ENCODE data around the gene AARS2. TPM values are rescaled to one million over a fixed set of nuclear protein-coding genes. Genes with fewer than 3 reads are reported as not detected.
A peak's percentile ranks its signal among the peaks of the same experiment; 100 is the strongest.

Gene AARS2
- total RNA-seq, 1 donor from 2014 or later, result 28.8 TPM

- Mint-ChIP-seq H3K4me3 (ENCODE audit: low read depth) (no peak overlapping the region), H3K36me3 (ENCODE audit: insufficient read depth) (peaks cover 55% of the 10 kb centered on the region), H3K27ac (peak overlapping the region; percentile 62), H3K9me3 (ENCODE audit: low read depth) (no peaks in the 10 kb centered on the region), H3K27me3 (no peaks in the 10 kb centered on the region), H3K4me1 (ENCODE audit: low read depth) (peaks cover 44% of the 10 kb centered on the region)
- TF ChIP-seq CTCF (IDR thresholded peaks at IDR 0.05; ENCODE audit: unreplicated experiment), result no peak
- DNase-seq (ENCODE audit: low spot score, unreplicated experiment), result no peak
Observed at GRCh38 chr6:44251576-44252524, 61.3 kb downstream of the AARS2 start.

GRCh38 chr6:44250718-44251123 is 62.4 kb downstream of the AARS2 start:
- Mint-ChIP-seq H3K36me3 (ENCODE audit: insufficient read depth) (peaks cover 56% of the 10 kb centered on the region), H3K27me3 (no peaks in the 10 kb centered on the region), H3K9me3 (ENCODE audit: low read depth) (no peaks in the 10 kb centered on the region), H3K4me3 (ENCODE audit: low read depth) (no peak overlapping the region), H3K27ac (no peak overlapping the region), H3K4me1 (ENCODE audit: low read depth) (peaks cover 35% of the 10 kb centered on the region)
- no peak for DNase-seq (ENCODE audit: low spot score, unreplicated experiment)
- TF ChIP-seq CTCF (IDR thresholded peaks at IDR 0.05; ENCODE audit: unreplicated experiment), result no peak

GRCh38 chr6:44250067-44250717 is 63.0 kb downstream of the AARS2 start:
- Mint-ChIP-seq H3K36me3 (ENCODE audit: insufficient read depth) (peaks cover 53% of the 10 kb centered on the region), H3K9me3 (ENCODE audit: low read depth) (no peaks in the 10 kb centered on the region), H3K4me1 (ENCODE audit: low read depth) (peaks cover 34% of the 10 kb centered on the region), H3K27ac (peak overlapping the region; percentile 46), H3K27me3 (no peaks in the 10 kb centered on the region), H3K4me3 (ENCODE audit: low read depth) (no peak overlapping the region)
- no peak for TF ChIP-seq CTCF (IDR thresholded peaks at IDR 0.05; ENCODE audit: unreplicated experiment)
- DNase-seq (ENCODE audit: low spot score, unreplicated experiment), result no peak

Other genes starting within 250 kb of the AARS2 start
- 49.9 and 51.1 TPM in 2 replicates for gene MRPL14, start 185.9 kb downstream of the AARS2 start, total RNA-seq
- gene TMEM63B, start 185.8 kb downstream of the AARS2 start, total RNA-seq, result 69.1 and 72.3 TPM in 2 replicates
- gene CAPN11, start 154.5 kb downstream of the AARS2 start, total RNA-seq, result not detected in 2 replicates
- gene MYMX, start 96.4 kb downstream of the AARS2 start, total RNA-seq, result not detected in 2 replicates
- gene SLC29A1, start 89.8 kb downstream of the AARS2 start, total RNA-seq, result 24.1 and 26.2 TPM in 2 replicates
- 1,214 and 1,216 TPM in 2 replicates for gene HSP90AB1, start 66.2 kb downstream of the AARS2 start, total RNA-seq
- gene SLC35B2, start 55.8 kb downstream of the AARS2 start, total RNA-seq, result 45.9 and 50.3 TPM in 2 replicates
- 7.1 TPM in 2 replicates for gene NFKBIE, start 47.8 kb downstream of the AARS2 start, total RNA-seq
- gene TMEM151B, start 42.9 kb downstream of the AARS2 start, total RNA-seq, result 3.5 and 4.7 TPM in 2 replicates
- not detected in 2 replicates for gene SPATS1, start 29.3 kb upstream of the AARS2 start, total RNA-seq
- gene CDC5L, start 74.4 kb upstream of the AARS2 start, total RNA-seq, result 30.4 and 30.5 TPM in 2 replicates